Stimulated activated CD4-positive, alpha-beta T cell treated with anti-CD3 and anti-CD28 coated beads, Interleukin-2, amount 100 ng/mL, for 4 hours (primary cell): ENCODE results near the gene MT1F.

Experiments
- DNase-seq: peaks from one replicate; pipeline ENCODE4 v3.0.0-alpha.2; 2020; ENCODE audit warnings: low read depth

Gene MT1F

GRCh38 chr16:56700195-56700594, 42.4 kb downstream of the MT1F start:
- DNase-seq: no peak

DNA sequence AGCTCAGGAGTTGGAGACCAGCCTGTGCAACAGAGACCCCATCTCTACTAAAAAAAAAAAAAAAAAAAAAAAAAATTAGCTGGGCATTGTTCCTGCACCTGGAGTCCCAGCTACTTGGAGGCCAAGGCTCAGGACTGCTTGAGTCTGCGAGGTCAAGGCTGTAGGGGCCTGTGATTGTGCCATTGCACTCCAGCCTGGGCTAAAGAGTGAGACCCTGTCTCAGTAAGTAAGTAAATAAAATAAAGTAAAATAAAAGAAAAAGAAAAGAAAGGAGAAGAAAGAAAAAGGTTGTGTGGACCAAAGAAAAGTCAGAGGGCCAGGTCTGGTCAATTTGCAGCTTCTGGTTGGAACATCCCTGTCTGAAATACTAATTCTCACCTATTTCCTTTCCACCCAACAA, 42.9 kb downstream of the MT1F start:
- no peak for DNase-seq

- no peak for DNase-seq
Measured at GRCh38 chr16:56701534-56701933, 43.8 kb downstream of the MT1F start.

DNA sequence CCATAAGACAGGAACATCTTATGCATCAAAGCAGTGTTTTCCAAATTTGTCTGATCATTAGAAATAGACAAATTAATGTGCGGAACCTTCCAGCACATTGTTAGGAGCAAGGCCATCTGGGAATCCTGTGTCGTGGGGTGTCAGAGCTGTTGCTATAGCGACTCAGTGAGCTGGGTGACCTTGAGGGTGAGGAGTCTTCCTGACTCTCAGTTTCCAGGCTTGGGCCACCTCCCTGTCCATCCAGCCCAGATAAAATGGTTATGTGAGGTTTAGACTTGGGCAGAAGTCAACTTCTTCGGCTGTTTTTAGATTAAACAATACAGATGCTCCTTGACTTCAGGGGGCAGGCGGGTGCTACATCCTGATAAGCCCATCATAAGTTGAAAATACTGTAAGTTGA, 45.1 kb downstream of the MT1F start:
- no peak for DNase-seq
